Smooth muscle cell of the brain vasculature (primary cell): ENCODE data around the gene WNT6.
"Not testable (repeated sequence)": the region's sequence is repeated elsewhere in the genome, so short reads cannot be mapped to it uniquely, and the experiment has no call there.

Experiments
- DNase-seq: peaks from one replicate; pipeline ENCODE4 v3.0.0-alpha.2; 2012; ENCODE audit warnings: low read depth, low spot score

The WNT6 gene

DNA sequence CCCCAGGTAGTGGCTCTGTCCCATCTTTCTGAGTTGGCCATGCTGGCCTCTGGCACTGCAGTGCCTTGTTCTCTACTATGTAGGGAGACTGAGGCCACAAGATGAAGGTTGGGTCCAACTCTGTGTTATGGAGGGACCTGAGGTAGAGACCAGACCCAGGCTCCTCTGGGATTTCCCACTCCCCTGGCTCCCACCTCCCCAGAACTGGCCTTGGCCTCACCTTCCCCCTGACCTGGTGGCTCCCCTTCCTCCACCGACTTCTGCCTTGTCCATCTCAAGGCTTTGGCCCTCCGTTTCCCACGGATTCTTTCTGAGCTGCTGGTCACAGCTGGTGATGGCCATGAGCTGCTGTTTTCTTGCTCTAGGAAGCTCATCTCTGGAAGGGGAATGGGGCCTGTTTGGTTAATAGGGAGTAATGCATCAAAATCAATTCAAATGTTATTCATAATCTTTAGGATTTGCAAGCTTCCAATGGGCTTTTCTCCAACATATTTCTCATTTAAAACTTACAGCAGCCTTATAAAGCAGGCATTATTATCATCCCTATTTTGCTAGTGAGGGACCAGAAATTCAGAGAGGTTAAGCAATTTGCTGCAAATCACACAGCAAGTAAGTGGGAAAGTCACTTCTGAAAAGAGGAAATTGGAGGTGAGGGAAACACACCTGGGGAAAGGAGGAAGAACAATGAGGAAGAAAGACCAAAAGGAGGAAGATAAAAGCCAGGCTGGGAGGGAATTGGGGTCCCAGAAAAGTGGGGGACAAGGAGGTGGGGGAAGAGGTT, 28.9 kb upstream of the WNT6 start:
- no peak for DNase-seq

- no peak for DNase-seq
Measured at GRCh38 chr2:218831378-218831990, 28.1 kb upstream of the WNT6 start, which contains the start of gene PRKAG3. PRKAG3 (minus strand) TSS chr2:218831803.

DNA sequence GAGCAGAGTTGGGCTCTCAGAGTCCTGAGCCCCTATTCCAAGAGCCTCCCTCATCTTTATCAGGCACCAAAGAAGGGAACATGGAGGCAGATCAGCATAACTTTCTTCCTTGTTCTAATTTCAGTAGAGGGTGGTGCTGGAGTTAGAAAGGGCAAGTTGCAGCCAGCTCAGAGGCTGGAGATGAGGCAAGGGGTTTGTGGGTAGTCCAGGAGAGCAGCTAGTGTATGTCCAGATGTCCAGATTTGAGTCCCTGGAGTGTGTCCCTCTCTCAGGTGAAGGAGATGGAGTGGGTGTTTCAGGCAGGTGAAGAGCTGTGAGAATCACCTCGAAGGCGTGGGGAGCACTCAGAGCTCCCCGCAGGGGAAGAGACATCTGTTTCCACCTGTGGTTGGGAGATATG, 27.5 kb upstream of the WNT6 start:
- DNase-seq: no peak

GRCh38 chr2:218832520-218832919, 27.1 kb upstream of the WNT6 start:
- no peak for DNase-seq

DNA sequence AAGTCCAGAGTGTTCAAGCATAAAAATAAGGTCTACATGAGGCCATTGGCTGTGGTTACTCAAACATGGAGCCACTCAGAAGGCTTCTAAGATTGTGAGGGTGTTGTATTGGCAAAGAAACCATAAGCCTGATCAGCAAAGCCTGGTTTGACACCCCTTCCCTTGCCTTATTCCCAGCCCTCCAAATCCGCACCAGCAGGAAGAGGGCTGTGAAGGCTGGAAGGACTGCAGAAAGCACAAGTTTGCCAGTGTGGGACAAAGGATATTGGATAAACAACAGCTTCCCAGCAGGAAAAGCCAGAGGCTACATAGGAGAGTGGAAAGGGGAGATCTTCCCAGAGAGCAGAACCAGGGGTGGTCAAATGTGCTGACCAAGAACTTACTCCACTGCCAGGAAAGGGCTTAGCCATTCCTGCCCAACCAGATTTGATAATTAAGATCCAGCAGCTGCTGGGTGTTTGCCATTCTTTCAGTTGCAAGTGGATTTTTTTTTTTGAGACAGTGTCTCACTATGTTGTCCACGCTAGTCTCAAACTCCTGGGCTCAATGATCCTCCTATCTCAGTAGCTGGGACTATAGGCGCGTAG, 26.5 kb upstream of the WNT6 start:
- DNase-seq: no peak

- DNase-seq: no peak
Measured at GRCh38 chr2:218834685-218835084, 24.9 kb upstream of the WNT6 start.

GRCh38 chr2:218837495-218837894, 22.1 kb upstream of the WNT6 start:
- no peak for DNase-seq

DNA sequence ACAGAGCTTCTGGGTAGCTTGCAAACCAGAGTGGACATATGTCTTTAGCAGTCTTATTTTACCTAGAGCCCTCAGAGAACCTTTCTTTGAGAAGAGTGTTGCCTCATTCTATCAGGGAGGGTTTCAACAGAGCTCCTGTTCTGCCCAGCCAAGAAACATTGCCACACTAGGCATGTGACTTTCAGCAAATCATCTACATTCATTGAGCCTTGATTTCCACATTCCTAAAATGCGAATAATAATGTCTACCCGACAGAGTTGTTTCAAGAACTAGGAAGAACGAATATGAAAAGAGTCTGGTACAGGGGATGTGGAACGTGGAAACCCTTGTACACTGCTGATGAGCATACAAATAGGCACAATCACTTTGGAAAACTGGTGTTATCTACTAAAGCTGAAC, 20.2 kb upstream of the WNT6 start:
- DNase-seq: no peak

DNA sequence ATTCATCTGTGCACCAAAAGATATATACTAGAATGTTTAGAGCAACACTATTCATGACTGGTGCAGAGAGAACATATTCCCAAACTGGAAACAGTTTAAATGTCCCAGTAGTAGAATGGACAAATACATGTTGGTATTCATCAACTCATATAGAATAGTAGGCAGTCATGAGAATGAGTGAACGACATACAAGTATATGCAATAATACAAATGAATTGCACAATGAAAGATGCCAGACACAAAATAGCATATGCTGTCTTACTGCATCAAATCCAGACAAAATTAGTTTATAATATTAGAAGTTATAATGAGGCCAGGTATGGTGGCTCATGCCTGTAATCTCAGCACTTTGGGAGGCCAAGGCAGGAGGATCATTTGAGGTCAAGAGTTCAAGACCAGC, 19.7 kb upstream of the WNT6 start:
- DNase-seq: no peak

DNA sequence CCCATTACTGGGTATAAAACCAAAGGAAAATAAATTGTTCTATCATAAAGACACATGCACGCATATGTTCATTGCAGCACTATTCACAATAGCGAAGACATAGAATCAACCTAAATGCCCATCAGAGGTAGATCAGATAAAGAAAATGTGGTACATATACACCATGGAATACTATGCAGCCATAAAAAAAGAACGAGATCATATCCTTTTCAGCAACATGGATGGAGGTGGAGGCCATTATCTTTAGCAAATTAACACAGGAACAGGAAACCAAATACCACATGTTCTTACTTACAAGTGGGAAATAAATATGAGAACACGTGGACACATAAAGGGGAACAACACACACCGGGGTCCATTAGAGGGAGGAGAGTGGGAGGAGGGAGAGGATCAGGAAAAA, 15.3 kb upstream of the WNT6 start:
- not testable (repeated sequence) for DNase-seq

GRCh38 chr2:218846963-218847362, 12.6 kb upstream of the WNT6 start:
- not testable (repeated sequence) for DNase-seq

DNA sequence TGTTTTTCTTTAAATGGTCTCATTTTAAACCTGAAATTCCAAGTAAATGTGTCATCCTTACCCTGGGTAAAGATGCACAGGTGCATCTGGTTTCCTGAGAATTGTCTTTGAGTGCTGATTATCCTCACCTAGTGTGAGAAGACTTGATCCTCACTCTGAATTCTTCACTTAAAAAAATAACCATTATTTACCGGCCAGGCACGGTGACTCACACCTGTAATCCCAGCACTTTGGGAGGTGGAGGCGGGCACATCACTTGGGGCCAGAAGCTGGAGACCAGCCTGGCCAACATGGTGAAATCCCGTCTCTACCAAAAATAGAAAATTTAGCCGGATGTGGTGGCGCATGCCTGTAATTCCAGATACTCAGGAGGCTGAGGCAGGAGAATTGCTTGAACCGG, 9.9 kb upstream of the WNT6 start:
- DNase-seq: no peak

DNA sequence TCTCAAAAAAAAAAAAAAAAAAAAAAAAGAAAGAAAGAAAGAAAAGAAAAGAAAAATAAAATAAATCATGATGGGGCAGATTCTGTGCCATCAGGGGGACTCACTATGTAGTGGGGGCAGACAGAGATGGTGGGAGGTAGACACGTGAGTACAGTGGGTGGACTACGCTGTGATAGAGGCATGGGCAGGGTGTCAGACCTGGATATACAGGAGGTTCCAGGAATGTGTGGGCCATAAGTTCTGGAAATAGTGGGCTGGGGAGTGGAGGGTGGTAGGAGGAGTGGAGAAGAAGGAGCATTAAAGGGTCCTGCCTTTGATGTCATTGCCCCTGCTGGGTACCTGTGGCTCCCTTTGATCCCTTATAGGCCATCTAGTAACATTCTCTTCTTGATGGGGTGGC, 8.8 kb upstream of the WNT6 start:
- no peak for DNase-seq

DNA sequence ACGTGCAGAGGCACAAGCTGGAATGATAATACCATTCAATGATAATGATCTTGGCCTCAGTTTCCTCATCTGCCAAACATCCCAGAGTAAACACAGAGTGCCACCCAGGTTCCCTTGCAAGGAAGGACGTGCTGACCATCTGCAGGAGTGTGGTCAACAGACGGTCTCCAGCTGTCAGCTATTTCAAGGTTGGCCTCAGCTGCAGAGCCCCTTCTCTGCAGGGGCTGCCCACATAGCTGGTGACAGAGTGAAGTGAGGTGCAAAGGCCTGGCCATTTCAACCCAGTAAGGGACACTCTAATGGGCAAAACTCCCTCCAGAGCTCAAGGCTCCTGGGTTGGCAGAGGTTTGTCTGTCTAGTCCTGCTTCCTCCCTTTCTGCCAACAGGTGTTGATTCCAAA, 8.3 kb upstream of the WNT6 start:
- no peak for DNase-seq

DNA sequence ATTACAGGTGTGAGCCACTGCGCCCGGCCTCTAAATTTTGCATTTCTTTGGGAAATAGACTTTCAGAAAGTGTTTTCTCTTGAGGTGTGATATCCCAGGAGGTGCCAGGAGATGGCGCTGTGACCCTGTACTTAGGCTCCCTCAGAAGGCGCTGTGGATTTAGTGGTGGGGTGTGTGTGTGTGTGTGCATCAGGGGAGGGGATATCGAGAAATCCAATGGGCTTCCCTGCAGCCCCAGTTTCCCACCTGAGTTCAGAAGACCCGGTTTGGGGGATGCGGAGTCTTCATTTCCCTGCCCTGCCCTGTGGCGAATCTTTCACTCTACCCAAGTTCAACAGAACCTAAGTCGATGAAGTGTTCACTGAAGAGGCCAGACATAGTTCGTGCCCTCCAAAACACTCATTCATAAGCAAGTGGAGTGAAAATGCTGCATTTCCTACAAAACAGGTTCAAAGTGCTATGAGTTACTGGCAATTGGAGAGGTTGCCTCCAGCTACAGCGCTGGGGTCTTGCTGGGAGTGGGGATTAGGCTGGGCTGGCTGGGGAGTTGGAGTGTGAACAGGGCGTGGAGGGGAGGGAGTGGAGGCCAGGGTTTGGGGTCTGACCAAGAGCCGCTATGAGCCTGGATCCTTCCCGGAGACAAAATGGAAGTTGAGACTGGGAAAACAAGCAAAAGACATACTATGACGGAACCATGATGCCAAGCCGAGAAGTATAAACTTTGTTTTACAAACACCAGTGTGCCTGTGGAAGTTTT, 6.5 kb upstream of the WNT6 start:
- DNase-seq: no peak

- DNase-seq: no peak
Measured at GRCh38 chr2:218853766-218854165, 5.8 kb upstream of the WNT6 start.

DNA sequence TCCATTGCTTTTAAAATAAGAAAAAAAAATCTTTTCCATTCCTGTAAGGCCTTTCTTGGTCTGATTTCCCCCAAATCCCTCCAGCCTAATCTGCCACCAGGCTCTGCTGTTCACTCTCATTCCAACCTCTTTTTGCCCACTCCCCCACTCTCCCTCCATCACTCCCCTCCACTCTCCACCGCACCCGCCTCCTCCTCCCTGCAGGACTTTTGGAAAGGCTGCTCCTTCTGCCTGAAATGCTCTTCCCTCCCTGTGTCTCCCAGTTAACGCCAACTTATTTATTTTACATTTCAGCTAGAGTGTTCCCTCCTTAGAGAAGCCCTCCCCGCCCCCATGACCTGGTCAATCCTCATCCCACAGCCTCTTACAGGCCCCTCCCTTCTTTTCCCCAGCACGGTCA, 4.7 kb upstream of the WNT6 start:
- no peak for DNase-seq

- no peak for DNase-seq
Measured at GRCh38 chr2:218855305-218856166, 4.1 kb upstream of the WNT6 start.

DNA sequence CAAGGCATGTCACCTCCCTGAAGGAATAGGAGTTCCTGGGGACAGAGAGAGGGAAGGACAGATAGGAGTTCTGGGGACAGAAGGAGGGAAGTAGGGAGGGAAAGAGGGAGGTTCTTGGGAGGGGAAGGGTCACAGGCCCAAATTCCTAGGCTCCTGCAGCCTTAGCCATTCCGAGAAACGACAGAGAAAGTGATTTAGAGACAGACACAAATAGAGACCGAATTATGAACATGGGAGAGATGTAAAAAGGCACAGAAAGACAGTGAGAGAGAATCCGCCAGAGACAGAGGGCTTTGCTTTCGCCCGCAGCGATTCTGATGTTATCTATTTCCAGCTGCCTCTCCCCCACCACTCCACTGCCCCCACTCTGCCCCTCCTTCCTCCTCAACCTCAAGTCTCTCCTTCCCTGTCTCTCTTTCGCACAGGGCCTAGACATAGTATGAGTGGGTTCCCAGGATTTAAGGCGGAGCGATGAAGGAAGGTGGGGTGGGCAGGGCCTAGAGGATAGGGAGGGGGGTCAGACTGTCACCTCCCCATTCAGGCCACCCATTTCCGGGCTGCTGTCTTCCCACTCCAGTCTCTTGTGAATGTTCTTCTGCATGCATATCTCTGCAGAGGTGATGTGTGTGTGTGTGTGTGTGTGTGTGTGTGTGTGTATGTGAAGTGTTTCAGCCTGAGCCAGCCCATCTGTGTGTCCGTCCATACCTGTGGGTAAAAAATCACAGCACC, 3.3 kb upstream of the WNT6 start:
- DNase-seq: no peak

DNA sequence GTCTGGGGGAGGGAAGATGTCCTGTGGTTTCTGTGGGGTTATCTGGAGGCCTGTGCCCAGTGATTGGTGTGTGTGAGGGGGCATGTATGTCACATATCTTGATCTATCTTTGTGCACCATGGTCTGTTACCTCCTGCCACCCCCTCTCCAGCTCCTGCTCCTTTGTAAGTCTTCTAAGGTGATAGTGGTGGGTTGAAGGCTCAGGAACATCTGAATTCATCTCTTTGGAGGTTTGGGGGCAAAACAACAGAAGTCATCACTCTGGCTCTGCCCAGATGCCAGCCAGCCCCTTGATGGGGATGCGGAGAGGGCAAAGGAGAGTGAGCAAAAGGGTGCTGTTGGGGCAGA, 2.7 kb upstream of the WNT6 start:
- DNase-seq: no peak
